Measurements from ENCODE around the gene PCNP.

DNA sequence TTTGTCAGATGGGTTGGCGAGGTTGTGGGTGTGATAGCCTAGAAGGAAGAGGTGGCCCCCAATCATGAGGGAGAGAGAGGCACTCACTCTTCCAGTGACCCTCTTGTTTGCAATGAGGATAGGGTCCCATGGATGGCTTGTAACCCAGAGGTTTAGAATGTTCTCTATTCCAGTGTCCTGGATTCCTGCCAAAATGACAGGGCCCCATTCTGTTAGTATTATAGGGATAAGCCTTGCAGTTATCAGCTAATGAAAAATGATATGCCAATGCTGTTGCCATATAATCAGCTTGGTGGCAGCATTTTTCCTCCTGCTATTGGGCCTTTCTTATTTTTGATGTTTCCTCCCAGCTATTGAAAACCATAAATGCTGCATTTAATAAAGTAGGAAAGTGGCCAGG lies 37.7 kb upstream of the PCNP start:
- TF ChIP-seq, protein P1, sequence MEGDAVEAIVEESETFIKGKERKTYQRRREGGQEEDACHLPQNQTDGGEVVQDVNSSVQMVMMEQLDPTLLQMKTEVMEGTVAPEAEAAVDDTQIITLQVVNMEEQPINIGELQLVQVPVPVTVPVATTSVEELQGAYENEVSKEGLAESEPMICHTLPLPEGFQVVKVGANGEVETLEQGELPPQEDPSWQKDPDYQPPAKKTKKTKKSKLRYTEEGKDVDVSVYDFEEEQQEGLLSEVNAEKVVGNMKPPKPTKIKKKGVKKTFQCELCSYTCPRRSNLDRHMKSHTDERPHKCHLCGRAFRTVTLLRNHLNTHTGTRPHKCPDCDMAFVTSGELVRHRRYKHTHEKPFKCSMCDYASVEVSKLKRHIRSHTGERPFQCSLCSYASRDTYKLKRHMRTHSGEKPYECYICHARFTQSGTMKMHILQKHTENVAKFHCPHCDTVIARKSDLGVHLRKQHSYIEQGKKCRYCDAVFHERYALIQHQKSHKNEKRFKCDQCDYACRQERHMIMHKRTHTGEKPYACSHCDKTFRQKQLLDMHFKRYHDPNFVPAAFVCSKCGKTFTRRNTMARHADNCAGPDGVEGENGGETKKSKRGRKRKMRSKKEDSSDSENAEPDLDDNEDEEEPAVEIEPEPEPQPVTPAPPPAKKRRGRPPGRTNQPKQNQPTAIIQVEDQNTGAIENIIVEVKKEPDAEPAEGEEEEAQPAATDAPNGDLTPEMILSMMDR (IDR thresholded peaks at IDR 0.05; ENCODE audit: low read depth, low read length, poor library complexity, severe bottlenecking), result no peak
- TF ChIP-seq EZH2phosphoT487 (IDR thresholded peaks at IDR 0.05; ENCODE audit: borderline replicate concordance, low read length), result no peak

Measured in DOHH2 (cell line).